UCSD-AML1 (cell line): Measurements from ENCODE around the gene MPL.

Experiments used
- DNase-seq: peaks from one replicate; lab custom pipeline; 2025; ENCODE audit not compliant: unreplicated experiment; lab: John Stamatoyannopoulos, UW

Gene MPL

GRCh38 chr1:43305926-43306687, 31.5 kb upstream of the MPL start:
- DNase-seq = no peak

DNA sequence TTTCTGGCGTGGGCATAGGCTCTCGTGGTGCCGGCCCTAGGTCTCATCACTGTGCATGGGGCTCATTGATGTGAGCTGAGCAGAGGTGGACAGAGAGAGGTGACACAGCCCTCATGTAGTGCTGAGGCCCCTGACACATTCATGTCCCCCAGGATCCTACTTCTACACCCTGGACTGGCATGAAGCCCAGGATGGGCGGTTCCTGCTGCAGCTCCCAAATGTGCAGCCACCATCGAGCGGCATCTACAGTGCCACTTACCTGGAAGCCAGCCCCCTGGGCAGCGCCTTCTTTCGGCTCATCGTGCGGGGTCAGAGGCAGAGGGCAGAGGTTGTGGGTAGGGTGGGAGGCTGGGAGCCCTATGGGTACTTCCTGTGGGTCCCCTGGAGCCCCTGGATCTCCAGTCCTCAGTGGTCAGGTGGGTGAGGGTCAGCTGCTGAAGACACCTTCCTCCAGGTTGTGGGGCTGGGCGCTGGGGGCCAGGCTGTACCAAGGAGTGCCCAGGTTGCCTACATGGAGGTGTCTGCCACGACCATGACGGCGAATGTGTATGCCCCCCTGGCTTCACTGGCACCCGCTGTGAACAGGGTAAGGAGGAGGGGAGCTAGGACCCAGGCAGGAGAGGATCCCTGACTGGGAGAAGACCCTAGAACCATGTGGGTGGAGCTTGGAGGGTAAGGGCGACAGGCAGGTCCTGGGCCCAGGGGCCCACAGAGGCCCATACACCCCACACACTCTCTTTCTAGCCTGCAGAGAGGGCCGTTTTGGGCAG, 30.7 kb upstream of the MPL start:
- no peak for DNase-seq

DNA sequence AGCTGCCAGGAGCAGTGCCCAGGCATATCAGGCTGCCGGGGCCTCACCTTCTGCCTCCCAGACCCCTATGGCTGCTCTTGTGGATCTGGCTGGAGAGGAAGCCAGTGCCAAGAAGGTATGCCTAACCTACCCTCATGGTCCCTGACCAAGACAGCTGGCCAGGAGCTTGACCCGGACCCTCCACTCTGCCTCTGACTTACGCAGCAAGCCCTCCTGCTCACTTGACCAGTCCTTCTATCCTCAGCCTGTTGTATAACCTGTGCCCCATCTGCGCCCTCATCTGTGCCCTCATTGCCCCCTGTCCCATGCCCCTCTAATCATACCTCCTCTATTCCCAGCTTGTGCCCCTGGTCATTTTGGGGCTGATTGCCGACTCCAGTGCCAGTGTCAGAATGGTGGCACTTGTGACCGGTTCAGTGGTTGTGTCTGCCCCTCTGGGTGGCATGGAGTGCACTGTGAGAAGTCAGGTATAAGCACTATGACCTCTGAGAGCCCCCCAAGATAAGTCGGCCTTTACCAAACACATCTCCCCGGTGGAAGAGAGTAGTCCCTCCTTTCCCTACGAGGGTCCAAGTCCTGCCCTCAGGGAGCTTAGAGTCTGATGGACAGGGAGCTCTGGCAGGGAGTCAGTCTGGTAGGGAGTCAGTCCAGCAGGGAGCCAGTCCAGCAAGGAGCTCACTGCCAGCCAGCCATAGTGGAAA, 30.0 kb upstream of the MPL start:
- DNase-seq = no peak

DNA sequence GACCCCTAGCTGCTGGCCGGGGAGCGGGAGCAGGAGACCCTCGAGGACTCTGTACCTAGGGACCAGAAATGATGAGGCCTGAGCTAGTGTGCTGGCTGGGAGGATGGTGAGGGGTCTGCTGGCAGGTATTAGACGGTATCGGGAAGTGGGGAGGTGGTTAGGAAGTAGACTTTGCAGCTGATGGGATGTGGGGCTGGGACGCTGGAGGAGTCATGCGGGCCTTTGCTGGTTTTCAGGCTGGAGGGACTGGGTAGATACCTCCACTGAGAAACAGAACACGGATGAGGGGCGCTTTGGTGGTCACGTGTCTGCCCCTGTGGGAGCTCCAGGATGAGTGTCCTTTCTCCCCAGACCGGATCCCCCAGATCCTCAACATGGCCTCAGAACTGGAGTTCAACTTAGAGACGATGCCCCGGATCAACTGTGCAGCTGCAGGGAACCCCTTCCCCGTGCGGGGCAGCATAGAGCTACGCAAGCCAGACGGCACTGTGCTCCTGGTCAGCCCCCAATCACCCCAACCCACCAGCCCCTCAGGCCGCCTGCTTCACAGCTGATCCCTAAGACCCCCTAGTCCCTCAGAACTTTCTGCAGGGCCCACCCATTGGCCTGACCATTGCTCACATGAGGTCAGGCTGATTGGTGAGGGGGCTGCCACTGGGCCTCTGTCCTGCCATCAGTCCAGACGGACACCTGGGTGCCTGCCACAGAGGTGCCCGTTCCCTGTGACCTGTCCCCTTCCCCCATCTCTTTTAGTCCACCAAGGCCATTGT, 28.8 kb upstream of the MPL start:
- no peak for DNase-seq

- DNase-seq = no peak
Measured at GRCh38 chr1:43309405-43310025, 28.1 kb upstream of the MPL start.

DNA sequence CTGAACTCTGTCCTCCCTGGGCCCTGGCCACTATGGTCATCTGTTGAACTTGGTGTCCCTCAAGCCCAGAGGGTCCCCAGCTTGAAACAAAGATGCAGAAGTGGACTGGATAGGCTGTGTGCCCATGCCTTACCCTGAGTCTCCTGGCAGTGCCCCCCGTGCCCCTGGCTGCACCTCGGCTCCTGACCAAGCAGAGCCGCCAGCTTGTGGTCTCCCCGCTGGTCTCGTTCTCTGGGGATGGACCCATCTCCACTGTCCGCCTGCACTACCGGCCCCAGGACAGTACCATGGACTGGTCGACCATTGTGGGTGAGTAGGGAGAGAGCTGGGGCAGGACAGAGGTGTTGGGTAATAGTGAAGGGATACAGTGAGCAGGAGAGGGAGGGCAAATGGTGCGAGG, 26.1 kb upstream of the MPL start:
- DNase-seq = no peak

- no peak for DNase-seq
Measured at GRCh38 chr1:43312212-43312623, 25.4 kb upstream of the MPL start.

DNA sequence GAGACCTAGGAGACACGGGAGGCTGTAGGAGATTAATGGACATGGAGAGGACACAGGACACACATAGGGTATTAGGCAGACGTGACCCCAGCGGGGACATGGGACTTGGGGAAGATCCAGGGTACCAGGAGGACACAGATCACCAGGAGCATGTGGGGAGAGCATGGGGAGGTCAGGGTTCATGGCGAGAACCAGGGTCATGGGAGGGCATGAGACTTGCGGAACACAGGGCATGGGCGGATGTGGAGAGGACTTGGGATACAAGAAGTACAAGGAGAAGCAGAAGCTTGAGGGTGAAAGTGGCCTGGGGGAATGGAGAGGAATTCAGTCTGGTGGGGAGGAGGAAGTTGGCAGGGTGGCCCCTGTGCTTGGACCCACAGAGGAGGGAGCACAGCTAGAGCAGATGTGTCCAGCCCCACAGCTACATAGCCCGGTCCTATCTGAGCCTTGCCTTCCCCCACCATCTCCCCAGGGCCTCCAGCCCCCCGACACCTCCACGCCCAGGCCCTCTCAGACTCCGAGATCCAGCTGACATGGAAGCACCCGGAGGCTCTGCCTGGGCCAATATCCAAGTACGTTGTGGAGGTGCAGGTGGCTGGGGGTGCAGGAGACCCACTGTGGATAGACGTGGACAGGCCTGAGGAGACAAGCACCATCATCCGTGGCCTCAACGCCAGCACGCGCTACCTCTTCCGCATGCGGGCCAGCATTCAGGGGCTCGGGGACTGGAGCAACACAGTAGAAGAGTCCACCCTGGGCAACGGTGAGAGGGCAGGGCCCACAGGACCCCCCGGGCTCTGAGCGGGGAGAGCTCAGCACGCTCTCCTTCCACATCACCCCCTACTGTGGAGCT, 24.7 kb upstream of the MPL start:
- DNase-seq = no peak

DNA sequence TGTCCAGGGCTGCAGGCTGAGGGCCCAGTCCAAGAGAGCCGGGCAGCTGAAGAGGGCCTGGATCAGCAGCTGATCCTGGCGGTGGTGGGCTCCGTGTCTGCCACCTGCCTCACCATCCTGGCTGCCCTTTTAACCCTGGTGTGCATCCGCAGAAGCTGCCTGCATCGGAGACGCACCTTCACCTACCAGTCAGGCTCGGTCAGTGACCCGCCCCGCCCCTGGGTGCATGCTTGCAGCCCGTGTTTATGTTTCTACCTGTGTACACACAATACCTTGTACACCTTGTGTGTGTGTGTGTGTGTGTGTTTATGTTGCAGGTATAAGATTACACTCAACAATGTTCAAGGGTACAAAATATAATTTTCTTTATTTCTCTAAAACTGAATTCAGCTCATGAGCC, 23.8 kb upstream of the MPL start:
- DNase-seq = no peak

DNA sequence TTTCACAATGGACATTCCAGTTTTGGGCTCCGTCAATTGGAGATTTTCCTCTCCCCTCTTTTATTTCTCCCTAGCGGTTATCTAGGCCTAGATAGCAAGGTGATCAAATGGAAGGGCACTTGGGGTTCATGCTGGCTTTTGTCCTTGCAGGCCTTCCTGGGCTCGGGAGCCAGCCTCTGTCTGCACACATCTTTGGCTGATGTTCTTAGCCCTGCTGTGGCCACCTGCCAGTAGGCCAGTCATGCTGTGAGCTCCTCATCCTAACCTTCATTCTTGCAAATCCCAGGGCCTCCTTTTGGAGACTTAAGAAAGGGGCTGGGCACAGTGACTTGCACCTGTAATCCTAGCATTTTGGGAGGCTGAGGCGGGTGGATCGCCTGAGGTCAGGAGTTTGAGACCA, 23.4 kb upstream of the MPL start:
- no peak for DNase-seq

DNA sequence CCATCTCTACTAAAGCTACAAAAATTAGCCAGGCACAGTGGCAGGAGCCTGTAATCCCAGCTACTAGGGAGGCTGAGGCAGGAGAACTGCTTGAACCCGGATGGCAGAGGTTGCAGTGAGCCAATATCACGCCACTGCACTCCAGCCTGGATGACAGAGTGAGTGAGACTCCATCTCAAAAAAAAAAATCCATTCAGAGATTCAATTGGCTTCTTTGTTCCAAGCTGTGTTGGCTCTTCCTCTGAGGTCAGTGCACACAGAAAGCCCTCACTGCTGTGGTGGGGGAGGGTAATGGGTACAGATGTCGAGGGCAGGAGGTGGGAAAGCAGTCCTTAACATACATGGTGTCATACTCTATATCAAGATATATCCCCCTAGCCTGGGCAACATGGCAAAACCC, 22.1 kb upstream of the MPL start:
- no peak for DNase-seq

GRCh38 chr1:43315963-43316737, 21.5 kb upstream of the MPL start:
- DNase-seq = no peak

- no peak for DNase-seq
Measured at GRCh38 chr1:43316738-43317520, 20.7 kb upstream of the MPL start.

DNA sequence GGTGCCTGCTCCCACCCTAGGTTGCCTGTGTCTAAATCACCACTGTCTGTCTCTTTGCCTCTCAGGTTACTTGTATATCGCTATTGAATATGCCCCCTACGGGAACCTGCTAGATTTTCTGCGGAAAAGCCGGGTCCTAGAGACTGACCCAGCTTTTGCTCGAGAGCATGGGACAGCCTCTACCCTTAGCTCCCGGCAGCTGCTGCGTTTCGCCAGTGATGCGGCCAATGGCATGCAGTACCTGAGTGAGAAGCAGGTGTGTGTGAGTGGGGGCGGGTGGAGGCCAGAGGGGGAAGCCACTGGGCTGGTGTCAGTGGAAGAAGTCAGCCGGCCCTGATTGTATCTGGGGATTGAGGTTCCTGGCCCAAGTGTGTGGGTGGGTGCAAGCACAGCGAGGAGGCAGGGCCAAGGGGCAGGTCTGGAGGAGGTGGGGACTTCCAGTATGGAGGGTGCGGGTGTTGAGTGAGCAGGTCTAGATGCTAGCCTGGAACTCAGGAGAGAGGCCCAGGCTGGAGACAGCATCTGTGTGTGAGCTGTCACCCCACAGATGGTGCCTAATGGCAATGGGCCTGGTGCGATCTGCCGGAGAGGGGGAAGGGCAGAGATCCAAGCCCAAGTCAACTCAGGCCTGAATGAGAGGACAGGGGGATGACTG, 19.7 kb upstream of the MPL start:
- DNase-seq = no peak

- DNase-seq = no peak
Measured at GRCh38 chr1:43318831-43319230, 18.8 kb upstream of the MPL start.

GRCh38 chr1:43319288-43319687, 18.3 kb upstream of the MPL start:
- no peak for DNase-seq

- no peak for DNase-seq
Measured at GRCh38 chr1:43319766-43320165, 17.9 kb upstream of the MPL start.
